B cell (primary cell): Measurements from ENCODE around the gene TXN.

Experiments used
- CTCF ChIP-seq: fragments of 200-600 bp; IDR thresholded peaks from one replicate; pipeline ENCODE4 v1.8.0; 2022; ENCODE audit warnings: antibody characterized with exemption, mild to moderate bottlenecking
- EZH2 ChIP-seq: IDR thresholded peaks from 2 replicates; pipeline ENCODE4 v1.6.1; 2012; ENCODE audit warnings: borderline replicate concordance, low read depth, mild to moderate bottlenecking, moderate library complexity, low read length; ENCODE audit not compliant: insufficient read depth, poor library complexity, severe bottlenecking

GRCh38 chr9:110197330-110198187, 58.7 kb downstream of the TXN start:
- TF ChIP-seq CTCF (no peak), EZH2 (no peak)
